Hematopoietic multipotent progenitor cell (in vitro differentiated cells): Measurements from ENCODE around the gene KY. TPM values are rescaled to one million over a fixed set of nuclear protein-coding genes. Genes with fewer than 3 reads are reported as not detected.

Source experiments
- DNase-seq, 3 donors: peaks; one replicate each; pipeline ENCODE4 v3.0.0-alpha.2; 2011 to 2015; ENCODE audit warnings: low read depth in 2 of 3, low spot score in 2 of 3
- total RNA-seq: library from RNA; depleted of rRNA; stranded (reverse); fragments of >200 nt; gene quantifications from one replicate; pipeline ENCODE4 v1.2.3, GENCODE V29; 2012

Gene KY
- total RNA-seq, 1 donor = under 0.01 TPM

- no peak for DNase-seq
Observed at GRCh38 chr3:134672571-134672970, 21.7 kb upstream of the KY start.

GRCh38 chr3:134667956-134668355 lies 17.1 kb upstream of the KY start:
- DNase-seq = no peak

DNA sequence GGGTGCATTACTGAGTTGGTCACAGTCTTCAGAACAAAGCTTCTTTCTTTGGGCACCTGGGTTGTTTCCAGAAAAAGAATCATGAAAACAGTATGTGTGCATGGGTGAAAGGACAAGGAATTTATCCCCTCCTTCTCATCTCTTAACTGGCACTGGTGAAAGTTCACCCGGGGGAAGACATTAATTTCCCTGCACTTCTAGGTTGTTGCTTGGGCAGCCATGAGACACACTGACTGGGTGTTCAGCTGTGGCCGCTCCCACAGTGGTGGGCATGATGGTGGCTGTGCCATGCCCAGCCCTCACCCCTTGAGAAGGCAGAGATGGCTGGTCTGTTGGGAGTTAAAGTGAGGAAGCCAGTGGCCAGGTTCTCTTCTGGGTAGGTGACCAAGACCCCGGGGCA lies 16.6 kb upstream of the KY start:
- DNase-seq = no peak

DNA sequence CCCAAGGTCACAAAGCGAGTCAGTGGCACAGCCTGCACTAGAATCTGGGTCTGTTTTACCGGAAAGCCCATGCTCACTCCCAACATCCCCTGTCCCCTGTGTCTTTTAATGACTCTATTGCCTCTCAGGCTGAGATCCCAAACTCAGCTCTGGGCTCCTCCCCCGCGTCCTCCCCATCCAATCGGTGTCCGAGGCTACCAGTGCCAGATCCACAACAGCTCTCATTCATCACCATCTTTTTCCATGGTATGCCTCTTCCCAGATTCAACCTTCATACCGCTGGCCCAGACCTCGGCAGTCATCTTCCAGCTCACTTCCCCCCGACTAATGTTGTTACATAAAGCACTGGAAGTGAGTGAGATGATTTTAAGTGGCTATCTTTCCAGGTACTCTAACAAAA lies 16.1 kb upstream of the KY start:
- DNase-seq = no peak

DNA sequence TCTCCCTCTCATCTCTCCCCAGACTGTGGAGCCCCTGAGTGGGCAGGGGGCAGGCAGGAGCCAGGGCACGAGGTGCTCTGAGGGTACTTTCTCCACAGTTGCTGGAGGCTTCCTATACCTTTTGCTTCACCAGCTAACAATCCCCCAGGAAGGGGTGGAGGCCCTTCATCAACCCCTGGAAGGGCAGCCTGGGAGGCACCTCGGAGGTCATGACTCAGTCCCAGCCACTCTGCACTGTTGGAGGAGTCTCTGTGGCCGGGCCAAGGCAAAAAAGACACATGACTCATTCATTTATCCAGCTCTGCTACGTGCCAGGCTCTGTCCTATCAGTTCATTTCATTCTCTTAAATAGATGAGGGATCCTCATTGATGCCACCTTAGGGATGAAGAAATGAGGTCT lies 15.6 kb upstream of the KY start:
- DNase-seq = no peak

GRCh38 chr3:134666052-134666451 lies 15.2 kb upstream of the KY start:
- no peak for DNase-seq

GRCh38 chr3:134665243-134665642 lies 14.4 kb upstream of the KY start:
- DNase-seq = no peak

- no peak for DNase-seq
Observed at GRCh38 chr3:134663721-134664456, 13.1 kb upstream of the KY start.

DNA sequence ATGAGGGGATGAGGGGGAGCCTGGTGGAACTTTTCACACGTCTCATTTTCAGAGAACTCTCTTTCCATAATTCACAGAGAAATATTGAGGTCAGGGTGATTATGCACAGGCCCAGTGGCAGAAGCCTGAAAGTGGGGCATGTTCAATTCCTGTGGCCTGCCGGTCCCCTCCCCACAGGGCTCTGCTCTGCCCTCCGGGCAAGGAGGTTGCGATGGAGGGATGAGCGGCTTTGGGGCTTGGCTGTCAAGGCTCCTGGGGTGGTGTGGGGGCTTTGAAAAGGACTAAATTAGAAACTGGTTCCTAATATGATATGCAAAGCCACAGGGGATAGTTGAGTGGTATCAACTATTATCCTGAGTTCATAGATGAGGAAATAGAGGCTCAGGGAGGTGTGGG lies 9.2 kb upstream of the KY start:
- DNase-seq = no peak

DNA sequence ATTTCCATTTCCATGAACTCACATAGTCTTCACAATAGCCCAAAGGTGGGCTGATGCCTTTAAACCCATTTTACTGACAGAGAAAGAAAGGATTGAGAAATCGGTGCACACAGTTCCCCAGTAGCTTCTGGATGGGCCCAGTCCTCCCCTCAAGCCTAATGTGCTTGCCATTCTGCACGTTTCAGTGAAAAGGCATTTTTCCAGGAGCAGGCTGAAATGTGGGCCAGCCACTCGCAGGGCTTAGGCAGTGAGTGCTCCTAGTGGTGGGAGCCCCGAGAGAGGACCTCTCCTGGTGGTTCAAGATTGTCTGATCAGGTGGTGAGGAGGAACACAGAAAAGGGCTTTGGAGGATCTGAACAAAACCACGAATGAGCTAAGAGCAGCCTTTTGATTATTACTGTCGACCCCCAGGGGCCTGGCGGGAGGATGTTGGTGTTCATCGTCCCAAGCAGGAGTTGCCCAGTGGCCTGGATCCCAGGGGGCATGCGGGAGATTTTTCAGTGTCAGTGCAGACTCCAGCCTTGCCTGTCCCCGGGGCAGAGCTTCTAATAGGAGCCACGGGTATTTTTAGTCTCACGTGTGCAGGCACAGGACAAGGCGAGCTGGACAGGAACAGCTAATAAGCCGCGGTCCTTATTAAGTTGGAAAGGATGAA lies 8.7 kb upstream of the KY start:
- DNase-seq = no peak

GRCh38 chr3:134658555-134658954 lies 7.7 kb upstream of the KY start:
- no peak for DNase-seq

- DNase-seq = no peak
Observed at GRCh38 chr3:134656211-134656800, 5.5 kb upstream of the KY start.

DNA sequence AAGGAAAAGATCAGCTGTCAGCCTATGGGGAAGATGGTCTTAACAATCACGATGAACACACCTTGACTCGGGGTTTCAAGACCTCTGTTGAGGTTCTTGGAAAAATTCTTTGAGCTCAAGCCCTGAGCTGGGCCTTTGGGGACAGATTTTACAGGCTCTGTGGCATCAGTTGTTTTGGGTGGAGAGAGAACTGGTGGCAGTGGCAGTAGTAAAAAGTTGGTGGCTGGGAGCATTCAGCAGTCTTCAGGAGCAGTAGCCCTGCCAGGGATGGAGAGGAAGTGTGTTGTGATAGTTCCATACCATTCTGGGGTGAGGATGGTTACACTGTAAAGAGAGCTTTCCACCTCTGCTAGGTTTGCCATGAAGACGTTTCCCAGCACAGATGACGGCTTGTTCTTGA lies 4.9 kb upstream of the KY start:
- DNase-seq = no peak

- no peak for DNase-seq
Observed at GRCh38 chr3:134654031-134654430, 3.2 kb upstream of the KY start.

DNA sequence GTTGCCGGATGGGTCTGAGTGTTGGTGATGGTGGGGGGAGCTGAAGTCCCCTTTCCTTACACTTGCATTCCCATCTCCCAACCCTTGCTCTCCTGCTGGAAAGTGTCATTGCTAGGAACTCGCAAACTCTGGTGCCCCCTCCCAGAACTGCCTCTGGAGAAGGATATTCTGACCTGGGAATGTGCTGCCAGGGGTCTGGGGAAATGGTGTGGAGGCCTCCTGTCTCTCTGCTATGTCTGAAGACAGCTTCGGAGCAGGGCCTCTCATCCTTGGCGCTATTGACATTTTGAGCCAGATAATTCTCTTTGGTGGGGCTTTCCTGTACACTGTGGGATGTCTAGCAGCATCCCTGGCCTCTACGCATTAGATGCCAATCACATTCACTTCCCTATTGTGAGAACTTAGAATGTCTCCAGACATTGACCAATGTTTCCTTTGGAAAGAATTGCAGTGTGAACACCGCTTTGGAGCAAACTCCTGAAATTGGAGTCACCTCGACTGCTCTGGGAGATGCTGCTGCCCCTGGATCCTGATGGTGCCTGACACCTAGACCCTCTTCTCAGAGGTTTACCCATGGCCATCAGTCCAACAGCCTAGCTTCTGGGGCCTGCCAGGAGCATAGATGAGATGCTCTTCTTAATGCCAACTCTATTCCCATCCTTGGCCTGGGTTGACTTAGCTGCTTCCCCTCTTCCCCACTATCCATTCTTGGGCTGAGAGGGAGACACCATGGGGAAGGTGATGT lies 2.2 kb upstream of the KY start:
- no peak for DNase-seq

GRCh38 chr3:134652409-134652831 lies 1.6 kb upstream of the KY start:
- no peak for DNase-seq

GRCh38 chr3:134651347-134652041 lies 672 bp upstream of the KY start:
- peak in 1 of 3 donors; percentile 13 for DNase-seq

GRCh38 chr3:134649106-134649705 lies 1.6 kb downstream of the KY start:
- no peak for DNase-seq

- DNase-seq = no peak
Observed at GRCh38 chr3:134647902-134648760, 2.7 kb downstream of the KY start.

DNA sequence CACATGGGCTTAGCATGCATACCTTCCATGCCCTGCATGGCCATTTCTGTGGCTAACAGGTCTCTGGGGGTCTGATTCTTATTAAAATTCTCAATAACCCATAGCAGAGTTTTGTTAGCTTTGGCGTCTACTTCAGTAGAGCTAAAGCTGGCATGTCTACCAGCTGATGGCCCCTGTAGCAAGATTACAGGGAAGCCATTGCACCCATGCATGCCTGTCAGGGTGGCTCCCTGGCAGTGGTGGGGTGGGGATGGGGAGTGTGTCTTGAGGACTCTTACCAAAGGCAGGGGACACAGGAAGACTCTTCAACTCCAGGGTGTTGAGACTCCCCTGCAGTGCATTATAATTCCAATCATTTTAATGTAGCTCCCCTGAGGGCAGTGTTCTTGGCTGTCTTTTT lies 4.7 kb downstream of the KY start:
- no peak for DNase-seq
